Astrocyte of the spinal cord (primary cell): ENCODE measurements around the gene CADM3.

Experiments used
- DNase-seq: peaks from one replicate; pipeline ENCODE4 v3.0.0; 2011; ENCODE audit warnings: low read depth, low spot score
- H3K4me3 ChIP-seq: 2 replicates; pipeline ENCODE4 v1.5.1; 2011; ENCODE audit warnings: low read depth, mild to moderate bottlenecking, low read length, moderate library complexity
- in situ Hi-C: cut with HindIII; loops from 2 replicates; pipeline ENCODE4 v1.10.0; 2017; ENCODE audit warnings: low sequenced_read_pairs
- TF ChIP-seq, protein P1 (sequence below): IDR thresholded peaks from 2 replicates; pipeline ENCODE4 v1.5.1; 2012; ENCODE audit warnings: low read depth, mild to moderate bottlenecking, low read length, inconsistent platforms

Gene CADM3

GRCh38 chr1:159161719-159162026, 9.7 kb upstream of the CADM3 start:
- TF ChIP-seq, protein P1, sequence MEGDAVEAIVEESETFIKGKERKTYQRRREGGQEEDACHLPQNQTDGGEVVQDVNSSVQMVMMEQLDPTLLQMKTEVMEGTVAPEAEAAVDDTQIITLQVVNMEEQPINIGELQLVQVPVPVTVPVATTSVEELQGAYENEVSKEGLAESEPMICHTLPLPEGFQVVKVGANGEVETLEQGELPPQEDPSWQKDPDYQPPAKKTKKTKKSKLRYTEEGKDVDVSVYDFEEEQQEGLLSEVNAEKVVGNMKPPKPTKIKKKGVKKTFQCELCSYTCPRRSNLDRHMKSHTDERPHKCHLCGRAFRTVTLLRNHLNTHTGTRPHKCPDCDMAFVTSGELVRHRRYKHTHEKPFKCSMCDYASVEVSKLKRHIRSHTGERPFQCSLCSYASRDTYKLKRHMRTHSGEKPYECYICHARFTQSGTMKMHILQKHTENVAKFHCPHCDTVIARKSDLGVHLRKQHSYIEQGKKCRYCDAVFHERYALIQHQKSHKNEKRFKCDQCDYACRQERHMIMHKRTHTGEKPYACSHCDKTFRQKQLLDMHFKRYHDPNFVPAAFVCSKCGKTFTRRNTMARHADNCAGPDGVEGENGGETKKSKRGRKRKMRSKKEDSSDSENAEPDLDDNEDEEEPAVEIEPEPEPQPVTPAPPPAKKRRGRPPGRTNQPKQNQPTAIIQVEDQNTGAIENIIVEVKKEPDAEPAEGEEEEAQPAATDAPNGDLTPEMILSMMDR = no peak
- in situ Hi-C loops = no loop called here
- no peak overlapping the region for H3K4me3 ChIP-seq
- no peak for DNase-seq

DNA sequence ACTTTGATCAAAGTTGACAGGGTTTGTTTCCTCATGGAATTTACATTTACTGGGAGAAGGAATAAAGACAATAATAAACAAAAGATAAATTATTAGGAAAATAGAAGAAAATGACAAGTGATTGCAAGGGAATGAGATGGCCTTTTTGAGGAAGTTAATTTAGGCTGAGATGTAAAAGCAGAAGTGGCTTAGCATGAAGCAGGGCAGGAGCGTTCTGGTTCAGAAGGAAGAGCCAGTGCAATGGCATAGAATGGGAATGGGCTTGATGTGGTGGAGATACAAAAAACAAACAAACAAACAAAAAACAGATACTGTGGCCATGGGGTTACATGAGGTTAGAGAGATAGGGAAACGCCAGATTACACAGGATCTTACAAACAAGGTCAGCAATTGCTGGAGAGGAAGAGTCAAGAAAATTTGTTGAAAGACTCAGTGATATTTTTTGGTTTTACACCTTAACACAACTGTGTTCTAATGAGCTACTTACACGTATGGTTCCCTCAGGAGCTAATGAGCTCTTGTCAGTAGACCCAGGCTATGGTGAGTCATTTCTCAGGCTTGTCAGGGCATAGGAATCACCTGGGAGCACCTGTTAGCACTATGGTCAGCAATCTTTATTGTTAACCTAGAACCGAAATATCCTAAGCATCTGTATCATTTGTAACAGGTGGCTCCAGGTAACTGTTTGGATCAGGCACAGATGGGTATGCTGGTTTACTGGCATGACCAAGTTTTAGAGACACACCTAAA, 8.7 kb upstream of the CADM3 start:
- TF ChIP-seq, protein P1 = no peak
- in situ Hi-C loops = no loop called here
- no peak for DNase-seq
- no peak overlapping the region for H3K4me3 ChIP-seq

DNA sequence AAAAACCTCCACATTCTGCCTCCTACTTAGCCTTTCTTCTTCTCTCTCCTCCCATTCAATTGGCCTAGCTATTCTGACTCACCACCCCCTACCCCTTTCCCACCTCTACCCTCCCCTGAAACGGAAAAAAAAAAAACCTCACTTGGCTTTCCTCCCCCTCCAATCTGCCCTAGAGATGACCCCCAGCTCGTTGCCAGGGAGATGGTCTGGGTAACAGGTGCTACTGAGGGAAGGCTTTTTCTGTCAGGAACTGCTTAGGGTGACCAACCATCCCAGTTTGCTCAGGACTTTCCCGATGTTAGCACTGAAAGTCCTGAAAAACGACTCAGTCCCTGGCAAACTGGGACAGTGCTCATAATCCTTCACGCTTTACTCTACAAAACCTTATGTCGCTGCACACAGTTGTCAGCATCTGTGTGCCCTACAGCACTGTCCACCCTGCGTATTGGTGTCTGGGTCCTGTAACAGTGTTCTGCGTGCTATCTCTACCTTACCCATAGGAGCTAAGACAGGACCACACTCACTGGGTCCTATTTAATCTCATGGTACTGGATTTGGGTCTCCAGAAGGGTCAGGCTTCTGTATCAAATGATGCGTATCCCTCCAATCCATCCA, 7.7 kb upstream of the CADM3 start:
- H3K4me3 ChIP-seq = no peak overlapping the region
- in situ Hi-C loops = no loop called here
- TF ChIP-seq, protein P1 = no peak
- no peak for DNase-seq

DNA sequence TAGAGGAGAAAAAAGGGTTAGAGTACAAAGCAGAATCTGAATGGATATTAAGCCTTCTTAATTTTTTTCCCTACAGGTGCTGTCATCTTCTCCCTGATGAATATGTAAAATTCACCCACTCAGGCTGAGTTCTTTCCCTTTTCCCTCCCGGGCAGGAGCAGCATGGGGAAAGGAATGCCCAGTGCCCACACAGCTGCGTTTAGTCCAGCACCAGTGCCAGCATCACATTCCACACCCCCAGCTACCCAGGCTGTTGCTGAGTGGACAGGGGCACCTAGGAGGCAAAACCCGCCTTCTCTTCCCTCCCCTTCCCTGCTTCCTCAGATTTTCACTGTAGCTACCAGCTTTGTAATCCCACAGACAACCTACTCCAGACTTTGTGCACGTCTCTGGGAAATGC, 3.4 kb upstream of the CADM3 start:
- H3K4me3 ChIP-seq = no peak overlapping the region
- TF ChIP-seq, protein P1 = no peak
- in situ Hi-C loops = no loop called here
- DNase-seq = no peak

DNA sequence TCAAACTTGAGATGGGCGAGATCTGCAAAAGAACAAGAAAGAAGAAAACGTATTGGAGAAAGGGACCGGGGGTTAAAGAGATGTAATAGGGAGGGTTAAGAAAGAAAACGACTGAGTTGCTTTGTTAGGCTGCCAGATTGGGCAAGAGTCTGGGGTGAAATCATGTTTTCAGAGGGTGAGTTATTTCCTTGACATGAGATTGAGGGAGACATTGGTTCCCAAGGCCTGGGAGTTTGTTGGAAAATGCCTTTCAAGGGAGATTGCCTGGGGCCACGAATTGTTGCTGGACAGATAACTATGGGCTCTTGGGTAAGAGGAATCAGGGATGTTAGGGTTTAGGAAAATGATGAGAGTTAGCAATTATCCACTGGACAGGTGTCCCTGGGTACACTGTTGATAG, 776 bp upstream of the CADM3 start:
- TF ChIP-seq, protein P1 = no peak
- no peak for DNase-seq
- H3K4me3 ChIP-seq = no peak overlapping the region
- in situ Hi-C loops = no loop called here

DNA sequence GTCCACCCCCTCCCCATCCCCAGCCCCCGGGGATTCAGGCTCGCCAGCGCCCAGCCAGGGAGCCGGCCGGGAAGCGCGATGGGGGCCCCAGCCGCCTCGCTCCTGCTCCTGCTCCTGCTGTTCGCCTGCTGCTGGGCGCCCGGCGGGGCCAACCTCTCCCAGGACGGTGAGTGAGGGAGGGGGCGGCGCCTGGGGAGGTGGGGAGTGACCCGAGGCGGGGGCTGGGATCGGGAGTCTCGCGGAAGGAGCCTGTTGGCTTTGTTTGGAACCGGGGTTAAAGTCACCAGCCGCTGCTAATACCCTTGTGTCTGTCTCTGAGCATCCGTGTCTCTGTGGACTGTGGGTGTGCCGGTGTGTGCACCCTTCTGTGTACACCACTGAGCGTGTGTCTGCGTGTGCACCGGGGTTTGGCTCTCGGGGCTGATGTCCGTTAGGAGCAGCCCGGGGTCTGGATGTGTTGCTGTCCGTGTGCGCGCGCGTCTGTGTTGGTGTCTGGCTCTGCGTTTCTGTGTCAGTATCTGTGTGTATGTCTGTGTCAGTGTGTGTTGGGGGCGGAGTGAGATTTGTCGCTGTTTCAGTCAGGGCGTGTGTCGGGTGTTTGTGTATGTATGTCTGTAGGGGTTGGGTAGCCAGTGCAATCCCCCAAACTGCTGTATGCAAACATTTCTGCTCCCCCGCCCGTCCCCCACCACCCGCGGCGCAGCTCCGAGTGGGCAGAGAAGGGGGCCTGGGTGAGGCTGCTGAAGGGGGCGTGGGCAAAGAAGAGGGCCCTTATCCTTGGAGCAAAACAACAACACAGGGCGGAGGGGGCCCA, 480 bp downstream of the CADM3 start:
- TF ChIP-seq, protein P1 = no peak
- in situ Hi-C loops = no loop called here
- H3K4me3 ChIP-seq = no peak overlapping the region
- no peak for DNase-seq
